ENCODE data around the gene PRAME.

GRCh38 chr22:22553141-22553540, 5.9 kb downstream of the PRAME start:
- TF ChIP-seq CTCF (IDR thresholded peaks at IDR 0.05): no peak
- TF ChIP-seq POLR2A (IDR thresholded peaks at IDR 0.05): no peak
- TF ChIP-seq POLR2AphosphoS5 (IDR thresholded peaks at IDR 0.05): no peak

Measured in breast epithelium (tissue), 3 donors.